ENCODE measurements around the gene TP73. TPM values are rescaled to one million over a fixed set of nuclear protein-coding genes. Genes with fewer than 3 reads are reported as not detected.

Gene TP73
- polyA plus RNA-seq, 1 experiment, result not detected

GRCh38 chr1:3638676-3639075, 13.6 kb upstream of the TP73 start:
- Histone ChIP-seq H3K27ac (ENCODE audit: low read depth, low read length) (no peak overlapping the region), H3K4me3 (ENCODE audit: low read depth, low read length) (no peak overlapping the region), H3K27me3 (ENCODE audit: control insufficient read depth, insufficient read depth, low read length) (no peaks in the 10 kb centered on the region), H3K9me3 (ENCODE audit: control insufficient read depth, insufficient read depth, low read length) (no peaks in the 10 kb centered on the region; the same call in 1 of the 2 replicates)
- DNase-seq (ENCODE audit: low read depth, low spot score), result no peak
- ChIA-PET POLR2A (no interaction called here), CTCF (interaction anchor here (0.9 kb wide), 1 partner anchor 20 kb away, joined by 3 read pairs; no protein-coding TSS in a partner anchor)
- TF ChIP-seq, protein P1, sequence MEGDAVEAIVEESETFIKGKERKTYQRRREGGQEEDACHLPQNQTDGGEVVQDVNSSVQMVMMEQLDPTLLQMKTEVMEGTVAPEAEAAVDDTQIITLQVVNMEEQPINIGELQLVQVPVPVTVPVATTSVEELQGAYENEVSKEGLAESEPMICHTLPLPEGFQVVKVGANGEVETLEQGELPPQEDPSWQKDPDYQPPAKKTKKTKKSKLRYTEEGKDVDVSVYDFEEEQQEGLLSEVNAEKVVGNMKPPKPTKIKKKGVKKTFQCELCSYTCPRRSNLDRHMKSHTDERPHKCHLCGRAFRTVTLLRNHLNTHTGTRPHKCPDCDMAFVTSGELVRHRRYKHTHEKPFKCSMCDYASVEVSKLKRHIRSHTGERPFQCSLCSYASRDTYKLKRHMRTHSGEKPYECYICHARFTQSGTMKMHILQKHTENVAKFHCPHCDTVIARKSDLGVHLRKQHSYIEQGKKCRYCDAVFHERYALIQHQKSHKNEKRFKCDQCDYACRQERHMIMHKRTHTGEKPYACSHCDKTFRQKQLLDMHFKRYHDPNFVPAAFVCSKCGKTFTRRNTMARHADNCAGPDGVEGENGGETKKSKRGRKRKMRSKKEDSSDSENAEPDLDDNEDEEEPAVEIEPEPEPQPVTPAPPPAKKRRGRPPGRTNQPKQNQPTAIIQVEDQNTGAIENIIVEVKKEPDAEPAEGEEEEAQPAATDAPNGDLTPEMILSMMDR (IDR thresholded peaks at IDR 0.05; ENCODE audit: low read depth, low read length), result no peak

- no peak overlapping the region for H3K27ac ChIP-seq (ENCODE audit: low read depth, low read length)
- TF ChIP-seq, protein P1 (IDR thresholded peaks at IDR 0.05; ENCODE audit: low read depth, low read length), result no peak
- ChIA-PET POLR2A (no interaction called here), CTCF (no interaction called here)
- no peak for DNase-seq (ENCODE audit: low read depth, low spot score)
- no peaks in the 10 kb centered on the region; the same call in 1 of the 2 replicates for H3K9me3 ChIP-seq (ENCODE audit: control insufficient read depth, insufficient read depth, low read length)
- H3K4me3 ChIP-seq (ENCODE audit: low read depth, low read length), result no peak overlapping the region
- H3K27me3 ChIP-seq (ENCODE audit: control insufficient read depth, insufficient read depth, low read length), result no peaks in the 10 kb centered on the region
Observed at GRCh38 chr1:3639397-3639911, 12.9 kb upstream of the TP73 start.

DNA sequence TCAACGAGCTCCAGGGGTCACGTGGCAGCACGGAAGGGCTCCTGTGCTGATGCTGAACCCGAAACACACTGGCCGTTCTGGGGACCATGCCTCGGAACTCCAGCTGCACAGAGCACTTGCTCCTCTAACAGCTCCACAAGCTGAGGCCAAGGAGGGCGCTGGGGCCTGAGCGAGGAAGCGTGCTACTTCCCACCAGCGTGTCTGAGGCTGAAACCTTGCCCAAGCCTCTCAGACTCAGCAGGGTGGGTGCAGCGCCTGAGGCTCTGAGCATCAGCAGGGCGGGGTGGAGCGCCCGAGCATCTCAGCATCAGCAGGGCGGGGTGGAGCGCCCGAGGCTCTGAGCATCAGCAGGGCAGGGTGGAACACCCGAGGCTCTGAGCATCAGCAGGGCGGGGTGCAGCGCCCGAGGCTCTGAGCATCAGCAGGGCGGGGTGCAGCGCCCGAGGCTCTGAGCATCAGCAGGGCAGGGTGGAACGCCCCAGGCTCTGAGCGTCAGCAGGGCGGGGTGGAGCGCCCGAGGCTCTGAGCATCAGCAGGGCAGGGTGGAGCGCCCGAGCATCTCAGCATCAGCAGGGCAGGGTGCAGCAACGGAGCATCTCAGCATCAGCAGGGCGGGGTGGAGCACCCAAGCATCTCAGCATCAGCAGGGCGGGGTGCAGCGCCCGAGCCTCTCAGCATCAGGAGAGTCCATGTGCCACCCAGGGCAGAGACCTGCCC, 12.0 kb upstream of the TP73 start:
- no peak for DNase-seq (ENCODE audit: low read depth, low spot score)
- H3K27ac ChIP-seq (ENCODE audit: low read depth, low read length), result no peak overlapping the region
- POLR2A ChIA-PET, result no interaction called here
- no peaks in the 10 kb centered on the region; the same call in 1 of the 2 replicates for H3K9me3 ChIP-seq (ENCODE audit: control insufficient read depth, insufficient read depth, low read length)
- TF ChIP-seq, protein P1 (IDR thresholded peaks at IDR 0.05; ENCODE audit: low read depth, low read length), result no peak
- CTCF ChIA-PET, result no interaction called here
- H3K27me3 ChIP-seq (ENCODE audit: control insufficient read depth, insufficient read depth, low read length), result no peaks in the 10 kb centered on the region
- no peak overlapping the region for H3K4me3 ChIP-seq (ENCODE audit: low read depth, low read length)

GRCh38 chr1:3641046-3641760, 11.1 kb upstream of the TP73 start:
- CTCF ChIA-PET, result interaction anchor here (1.0 kb wide), 1 partner anchor 22 kb away, joined by 3 read pairs; no protein-coding TSS in a partner anchor
- no peaks in the 10 kb centered on the region; the same call in 1 of the 2 replicates for H3K9me3 ChIP-seq (ENCODE audit: control insufficient read depth, insufficient read depth, low read length)
- H3K27me3 ChIP-seq (ENCODE audit: control insufficient read depth, insufficient read depth, low read length), result no peaks in the 10 kb centered on the region
- DNase-seq (ENCODE audit: low read depth, low spot score), result no peak
- TF ChIP-seq, protein P1 (IDR thresholded peaks at IDR 0.05; ENCODE audit: low read depth, low read length), result no peak
- no peak overlapping the region for H3K4me3 ChIP-seq (ENCODE audit: low read depth, low read length)
- no peak overlapping the region for H3K27ac ChIP-seq (ENCODE audit: low read depth, low read length)
- POLR2A ChIA-PET, result no interaction called here

DNA sequence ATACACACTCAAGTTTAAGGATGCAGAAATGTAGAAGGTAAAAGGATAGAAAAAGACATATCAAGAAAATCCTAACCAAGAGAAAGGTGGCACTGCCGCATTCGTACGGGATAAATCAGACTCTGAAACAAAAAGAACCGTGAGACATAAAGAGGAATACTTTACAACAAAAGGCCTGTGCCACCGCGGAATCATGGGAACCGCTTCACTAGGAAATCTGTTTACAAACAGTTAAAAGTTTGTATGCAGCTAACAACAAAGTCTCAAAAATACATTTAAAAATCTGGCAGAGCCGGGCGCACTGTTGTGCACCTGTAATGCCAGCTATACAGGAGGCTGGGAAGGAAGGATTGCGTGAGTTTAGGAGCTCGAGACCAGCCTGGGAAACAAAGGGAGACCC, 10.5 kb upstream of the TP73 start:
- TF ChIP-seq, protein P1 (IDR thresholded peaks at IDR 0.05; ENCODE audit: low read depth, low read length), result no peak
- H3K4me3 ChIP-seq (ENCODE audit: low read depth, low read length), result no peak overlapping the region
- ChIA-PET CTCF (interaction anchor here (1.0 kb wide), 1 partner anchor 23 kb away, joined by 3 read pairs; no protein-coding TSS in a partner anchor), POLR2A (no interaction called here)
- no peak overlapping the region for H3K27ac ChIP-seq (ENCODE audit: low read depth, low read length)
- no peaks in the 10 kb centered on the region for H3K27me3 ChIP-seq (ENCODE audit: control insufficient read depth, insufficient read depth, low read length)
- no peaks in the 10 kb centered on the region; the same call in 1 of the 2 replicates for H3K9me3 ChIP-seq (ENCODE audit: control insufficient read depth, insufficient read depth, low read length)
- DNase-seq (ENCODE audit: low read depth, low spot score), result no peak
